ENCODE measurements around the gene ITPK1.

GRCh38 chr14:92985521-92985920 is 130.2 kb downstream of the ITPK1 start:
- TF ChIP-seq EZH2phosphoT487 (IDR thresholded peaks at IDR 0.05; ENCODE audit: insufficient read depth, low read depth) (no peak), EZH2 (IDR thresholded peaks at IDR 0.05; ENCODE audit: insufficient read depth, poor library complexity, severe bottlenecking) (no peak)

Measured in GM23248 (cell line).